Nasal cavity respiratory epithelium epithelial cell of viscerocranial mucosa (primary cell): ENCODE data around the gene CXCL17. TPM values are rescaled to one million over a fixed set of nuclear protein-coding genes. Genes with fewer than 3 reads are reported as not detected.

Source experiments
- total RNA-seq: library from RNA; depleted of rRNA; stranded (reverse); fragments of >200 nt; gene quantifications from 2 replicates; pipeline ENCODE4 v1.2.3, GENCODE V29; 2014

The CXCL17 gene, protein sequence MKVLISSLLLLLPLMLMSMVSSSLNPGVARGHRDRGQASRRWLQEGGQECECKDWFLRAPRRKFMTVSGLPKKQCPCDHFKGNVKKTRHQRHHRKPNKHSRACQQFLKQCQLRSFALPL
- total RNA-seq: under 0.01 and 9.2 TPM in 2 replicates

DNA sequence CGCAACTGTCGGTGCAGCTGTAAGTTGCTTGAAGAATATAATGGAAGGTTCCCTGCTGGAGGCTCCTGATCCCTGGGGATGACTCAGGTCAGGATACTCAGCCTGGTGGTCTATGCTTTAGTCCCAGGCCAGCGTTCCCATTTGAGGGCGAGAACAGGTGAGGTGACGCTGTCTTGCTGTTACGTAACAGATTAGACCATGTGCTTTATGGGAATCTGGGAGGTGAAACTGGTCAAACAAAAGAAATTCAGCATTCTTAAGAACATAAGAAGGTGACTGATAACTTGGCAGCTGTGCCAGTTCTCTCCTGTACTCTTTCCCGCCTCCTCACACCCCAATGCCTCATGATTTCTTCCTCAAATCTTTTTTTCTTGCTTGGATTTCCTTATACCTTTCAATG is at the start of gene CXCL17:
Gene CXCL17 (minus strand): TSS at position 114 of the 400 bp plus-strand sequence. CDS start 114 bp downstream, outside the sequence.

DNA sequence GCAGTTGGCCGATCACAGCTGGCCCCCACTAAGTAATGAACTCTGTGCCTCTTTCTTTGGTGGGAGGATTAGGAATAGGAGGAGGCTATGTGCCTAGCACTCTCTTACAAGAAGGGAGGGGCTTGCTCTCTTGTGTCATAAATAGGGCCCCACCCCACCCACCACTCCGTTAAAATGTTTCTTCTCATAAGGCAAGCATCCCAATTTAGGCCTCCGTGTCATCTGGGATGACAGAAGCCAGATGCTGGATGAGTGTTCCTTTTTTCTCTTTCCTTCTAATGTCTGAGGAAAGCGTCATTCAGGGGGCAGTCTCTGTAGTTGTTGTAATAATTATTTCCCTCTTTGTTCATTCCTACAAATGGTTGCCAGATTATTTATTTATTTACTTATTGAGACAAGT is 15.4 kb downstream of the CXCL17 start, which contains the start of gene LIPE:
Gene LIPE (minus strand): TSS at position 76 of the 400 bp plus-strand sequence. CDS start 239 bp downstream, outside the sequence.

DNA sequence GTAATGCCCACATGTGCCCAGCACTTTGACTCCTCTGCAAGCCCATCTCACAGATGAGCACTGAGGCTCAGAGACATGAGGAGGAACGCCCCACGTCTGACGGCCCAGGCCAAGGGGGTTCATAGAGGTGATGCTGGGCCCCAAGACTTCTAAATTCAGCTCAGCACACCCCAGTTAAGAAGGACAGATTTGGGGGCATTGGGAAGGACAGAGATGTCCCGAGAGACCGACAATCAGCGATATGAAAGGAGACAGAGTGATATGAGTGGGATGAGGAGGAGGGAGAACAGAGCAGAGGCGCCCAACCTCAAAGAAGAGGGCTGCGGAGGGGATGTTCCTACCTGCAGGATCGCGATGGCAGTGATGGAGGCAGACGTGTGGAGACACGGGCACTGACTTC is 52.8 kb downstream of the CXCL17 start, which contains the start of gene CNFN:
Gene CNFN (minus strand): TSS at position 399 of the 400 bp plus-strand sequence. CDS start 1,260 bp downstream, outside the sequence.

Other genes starting within 250 kb of the CXCL17 start
- gene DEDD2, start 225.3 kb downstream of the CXCL17 start, total RNA-seq: 25.7 and 28.7 TPM in 2 replicates
- 8.2 and 13.2 TPM in 2 replicates for gene ZNF526, start 222.6 kb downstream of the CXCL17 start, total RNA-seq
- 15.7 and 34.8 TPM in 2 replicates for gene GSK3A, start 200.3 kb downstream of the CXCL17 start, total RNA-seq
- 15.0 and 25.1 TPM in 2 replicates for gene ERF, start 187.8 kb downstream of the CXCL17 start, total RNA-seq
- 12.3 and 50.7 TPM in 2 replicates for gene CIC, start 173.7 kb downstream of the CXCL17 start, total RNA-seq
- gene PRR19, start 140.8 kb downstream of the CXCL17 start, total RNA-seq: under 0.01 and 1.1 TPM in 2 replicates
- 16.1 and 45.3 TPM in 2 replicates for gene PAFAH1B3, start 140.3 kb downstream of the CXCL17 start, total RNA-seq
- gene TMEM145, start 129.6 kb downstream of the CXCL17 start, total RNA-seq: not detected in 2 replicates
- gene MEGF8, start 117.3 kb downstream of the CXCL17 start, total RNA-seq: 14.7 and 61.8 TPM in 2 replicates
- 0.36 and 13.7 TPM in 2 replicates for gene CNFN, start 52.6 kb downstream of the CXCL17 start, total RNA-seq
- gene LIPE, start 15.6 kb downstream of the CXCL17 start, total RNA-seq: 5.0 and 24.6 TPM in 2 replicates
- gene CEACAM1, start 85.5 kb upstream of the CXCL17 start, total RNA-seq: 1.4 and 6.3 TPM in 2 replicates
- not detected in 2 replicates for gene CEACAM8, start 152.0 kb upstream of the CXCL17 start, total RNA-seq